Stimulated activated CD4-positive, alpha-beta T cell treated with anti-CD3 and anti-CD28 coated beads, Interleukin-2, amount 100 ng/mL, for 24 hours (primary cell): ENCODE results near the gene ZNF287.

ENCODE experiments used
- DNase-seq, 2 donors: peaks; one replicate each; pipeline ENCODE4 v3.0.0-alpha.2; 2020

The ZNF287 gene

DNA sequence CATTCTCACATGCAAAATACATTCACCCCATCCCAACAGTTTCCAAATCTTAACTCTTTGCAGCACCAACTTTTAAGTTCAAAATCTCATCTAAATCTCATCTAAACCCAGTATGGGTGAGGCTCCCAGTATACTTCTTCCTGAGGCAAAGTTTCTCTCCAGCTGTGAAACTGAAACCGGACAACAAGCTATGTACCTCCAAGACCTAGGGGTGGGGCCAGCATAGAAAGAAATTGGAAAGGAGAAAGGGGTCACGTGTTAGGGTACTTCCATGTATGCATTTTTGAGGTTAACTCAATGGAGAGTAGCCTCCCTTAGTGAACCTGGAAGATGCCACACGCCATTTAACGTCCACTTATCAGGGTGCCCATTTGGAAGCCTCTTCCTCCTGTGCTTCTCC lies 53.1 kb downstream of the ZNF287 start:
- no peak for DNase-seq

DNA sequence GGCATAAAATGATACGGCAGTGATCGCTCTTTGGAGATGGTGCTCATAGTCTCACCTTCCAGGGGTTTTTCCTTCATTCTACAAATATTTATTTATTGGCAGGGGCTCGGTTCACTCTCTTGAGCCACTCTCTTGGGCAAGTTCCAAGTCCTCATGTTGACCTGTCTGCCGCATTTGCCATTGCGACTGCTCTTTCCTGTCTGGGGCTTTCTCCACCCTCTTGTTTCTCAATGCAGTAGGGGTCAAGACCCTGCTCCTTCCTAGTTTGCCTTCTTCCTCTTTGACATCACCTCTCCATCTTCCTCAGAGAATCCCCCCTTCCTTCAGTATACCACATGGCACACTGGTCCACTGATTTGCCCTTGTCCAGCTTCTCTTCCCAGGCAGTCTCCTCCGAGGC lies 55.1 kb downstream of the ZNF287 start:
- DNase-seq, result no peak

- DNase-seq, result no peak
Measured at GRCh38 chr17:16512011-16512410, 57.0 kb downstream of the ZNF287 start.

DNA sequence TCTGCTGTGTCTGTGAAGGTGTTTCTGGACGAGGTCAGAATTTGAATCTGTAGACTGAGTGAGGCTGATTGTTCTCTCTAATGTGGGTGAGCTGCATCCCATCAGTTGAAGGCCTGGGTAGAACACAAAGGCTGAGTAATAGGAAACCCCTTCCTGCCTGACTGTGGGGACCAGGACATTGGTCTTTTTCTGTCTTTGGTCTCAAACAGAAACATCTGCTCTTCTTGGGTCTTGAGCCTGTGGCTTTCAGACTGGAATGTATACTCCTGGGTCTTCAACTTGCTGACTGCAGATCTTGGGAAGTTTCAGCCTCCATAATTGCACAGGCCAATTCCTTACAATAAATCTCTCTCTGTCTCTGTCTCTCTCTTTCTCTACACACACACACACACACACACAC lies 57.4 kb downstream of the ZNF287 start:
- DNase-seq, result no peak

- no peak for DNase-seq
Measured at GRCh38 chr17:16507918-16508533, 61.0 kb downstream of the ZNF287 start.

DNA sequence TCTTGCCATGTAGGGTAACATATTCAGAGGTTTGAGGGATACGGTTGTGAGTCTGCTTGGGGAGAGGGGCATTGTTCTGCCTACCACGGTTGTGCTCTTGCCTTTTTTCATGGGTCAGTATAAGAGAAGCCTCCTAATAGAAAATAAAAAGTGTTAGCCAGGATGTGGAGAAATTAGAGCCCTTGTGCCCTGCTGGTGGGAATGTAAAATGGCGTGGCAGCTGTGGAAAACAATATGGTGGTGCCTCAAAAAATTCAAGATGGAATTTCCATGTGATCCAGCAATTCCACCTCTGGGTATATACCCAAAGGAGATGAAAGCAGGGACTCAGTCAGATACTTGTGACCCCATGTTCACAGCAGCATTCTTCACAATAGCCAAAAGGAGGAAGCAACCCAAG lies 62.8 kb downstream of the ZNF287 start:
- no peak for DNase-seq

DNA sequence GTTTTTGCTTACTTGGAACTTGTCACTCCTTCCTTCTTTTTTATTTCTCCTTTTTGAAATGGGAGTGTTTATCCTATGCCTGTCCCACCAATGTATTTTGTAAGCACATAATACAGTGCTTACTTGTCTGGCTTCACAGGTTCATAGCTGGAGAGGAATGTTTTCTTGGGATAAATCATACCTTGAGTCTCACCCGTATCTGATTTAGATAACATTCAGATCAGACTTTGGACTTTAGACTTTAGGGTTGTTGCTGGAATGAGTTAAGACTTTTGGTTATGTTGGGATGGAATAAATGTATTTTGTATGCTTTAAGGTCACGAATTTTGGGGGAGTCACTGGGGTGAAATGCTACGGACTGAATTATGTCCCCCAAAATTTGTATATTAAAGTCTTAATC lies 64.0 kb downstream of the ZNF287 start:
- no peak for DNase-seq
